GM21360 (cell line): ENCODE results near the gene RINL.

Source experiments
- ATAC-seq: cut with Tn5 transposase; IDR thresholded peaks from one replicate; pipeline ENCODE4 v1.9.1; 2021; ENCODE audit warnings: mild to moderate bottlenecking, moderate library complexity; ENCODE audit not compliant: unreplicated experiment

Gene RINL

GRCh38 chr19:38849860-38850435 lies 28.1 kb downstream of the RINL start, which contains the start of gene HNRNPL:
Gene HNRNPL (minus strand): TSS chr19:38849986. CDS start chr19:38849966, 20 bp downstream.
- ATAC-seq: peak; percentile 44

- peak; percentile 30 for ATAC-seq
Measured at GRCh38 chr19:38849147-38849859, 28.8 kb downstream of the RINL start.

- ATAC-seq: no peak
Measured at GRCh38 chr19:38848299-38849146, 29.6 kb downstream of the RINL start.

GRCh38 chr19:38846097-38846496 lies 32.0 kb downstream of the RINL start:
- ATAC-seq: no peak

DNA sequence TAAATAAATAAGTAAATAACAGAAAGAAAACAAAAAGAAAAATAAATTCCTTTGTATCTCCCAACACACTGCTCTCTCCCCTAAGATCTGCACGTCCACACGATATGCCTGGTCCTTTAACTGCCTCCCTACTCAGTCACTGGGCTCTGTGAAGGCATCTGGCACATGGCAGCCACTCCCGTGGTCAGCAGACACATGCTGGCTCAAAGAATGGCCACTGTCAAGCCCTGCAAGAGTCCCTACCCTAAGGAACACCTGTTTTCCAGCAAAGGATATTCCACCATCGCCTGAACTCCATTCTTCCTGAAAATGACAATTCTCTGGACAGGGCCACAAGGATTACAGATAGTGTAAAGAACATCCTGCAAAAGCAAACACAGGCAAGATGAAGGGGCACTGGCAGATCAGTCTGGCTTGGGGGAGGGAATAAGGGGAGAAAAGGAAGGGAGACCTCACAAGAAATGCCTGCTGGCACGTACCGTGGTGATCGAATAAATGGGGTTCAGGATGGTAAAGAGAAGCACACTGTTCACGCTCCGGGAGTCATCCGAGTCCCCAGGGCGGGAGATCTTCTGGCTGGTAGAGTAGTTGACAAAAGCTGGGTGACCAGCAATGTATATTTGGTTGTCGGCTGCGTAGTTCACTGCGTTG lies 32.6 kb downstream of the RINL start:
- no peak for ATAC-seq

- no peak for ATAC-seq
Measured at GRCh38 chr19:38844093-38844686, 33.9 kb downstream of the RINL start.

DNA sequence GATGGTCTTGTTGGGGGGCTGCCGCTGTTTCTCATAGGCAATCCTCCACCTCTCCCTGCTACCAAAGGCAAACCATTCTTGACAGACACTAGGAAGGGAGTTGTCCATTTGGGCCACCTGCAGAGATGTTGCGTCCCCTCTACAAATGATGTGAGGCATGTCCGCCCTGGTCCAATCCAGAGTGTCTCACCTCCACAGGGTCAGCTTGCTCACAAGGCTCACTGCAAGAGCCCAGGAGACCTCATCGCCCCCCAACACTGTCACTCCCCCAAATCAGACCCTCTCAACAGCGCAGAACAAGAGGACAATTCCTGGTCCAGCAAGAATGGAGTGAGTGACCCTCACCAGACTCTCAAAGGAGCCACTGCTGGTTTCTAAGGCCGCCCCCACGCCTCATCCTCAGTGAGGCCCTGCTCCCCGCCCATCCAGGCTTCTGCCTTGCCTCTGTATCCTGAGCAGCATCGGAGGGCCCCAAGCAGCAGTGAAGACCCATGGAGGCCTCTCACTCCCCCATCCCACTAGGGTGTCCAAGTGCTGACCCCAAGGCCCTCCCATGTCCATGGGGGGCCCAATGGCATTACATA lies 34.8 kb downstream of the RINL start:
- ATAC-seq: no peak

GRCh38 chr19:38842439-38843174 lies 35.5 kb downstream of the RINL start:
- no peak for ATAC-seq

DNA sequence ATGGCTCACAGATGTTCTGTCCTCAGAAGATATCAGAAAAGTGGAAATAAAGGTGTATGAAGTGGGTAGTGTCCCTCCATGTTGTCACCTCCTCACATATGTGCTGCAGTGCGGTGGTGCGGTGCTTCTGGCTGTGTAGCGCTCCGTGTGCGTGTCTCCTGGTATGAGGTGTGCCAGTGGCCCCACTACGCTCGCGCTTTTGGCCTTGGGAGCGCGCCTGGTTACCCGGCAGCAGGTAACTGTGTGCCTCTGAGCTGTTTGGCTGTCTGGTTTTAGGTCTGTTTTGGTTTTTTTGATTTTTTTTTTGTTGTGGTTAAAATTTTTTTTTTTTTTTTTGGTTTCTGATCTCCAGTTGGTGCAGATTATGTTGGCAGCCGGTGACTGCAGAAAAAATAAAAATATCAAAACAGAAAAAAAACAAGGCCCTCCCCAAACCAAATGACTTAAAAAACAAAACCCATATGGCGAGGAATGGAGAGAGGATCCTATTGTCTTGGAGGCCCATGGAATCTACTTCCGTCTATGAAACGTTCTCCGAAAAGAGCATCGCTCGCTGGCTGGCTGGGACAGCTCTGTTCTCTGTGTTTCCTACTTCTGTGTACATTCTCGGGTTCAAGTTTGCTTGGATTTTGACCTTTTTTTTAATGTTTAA lies 36.2 kb downstream of the RINL start:
- ATAC-seq: no peak

GRCh38 chr19:38841180-38841766 lies 36.8 kb downstream of the RINL start:
- ATAC-seq: no peak

- no peak for ATAC-seq
Measured at GRCh38 chr19:38840583-38840968, 37.5 kb downstream of the RINL start.

DNA sequence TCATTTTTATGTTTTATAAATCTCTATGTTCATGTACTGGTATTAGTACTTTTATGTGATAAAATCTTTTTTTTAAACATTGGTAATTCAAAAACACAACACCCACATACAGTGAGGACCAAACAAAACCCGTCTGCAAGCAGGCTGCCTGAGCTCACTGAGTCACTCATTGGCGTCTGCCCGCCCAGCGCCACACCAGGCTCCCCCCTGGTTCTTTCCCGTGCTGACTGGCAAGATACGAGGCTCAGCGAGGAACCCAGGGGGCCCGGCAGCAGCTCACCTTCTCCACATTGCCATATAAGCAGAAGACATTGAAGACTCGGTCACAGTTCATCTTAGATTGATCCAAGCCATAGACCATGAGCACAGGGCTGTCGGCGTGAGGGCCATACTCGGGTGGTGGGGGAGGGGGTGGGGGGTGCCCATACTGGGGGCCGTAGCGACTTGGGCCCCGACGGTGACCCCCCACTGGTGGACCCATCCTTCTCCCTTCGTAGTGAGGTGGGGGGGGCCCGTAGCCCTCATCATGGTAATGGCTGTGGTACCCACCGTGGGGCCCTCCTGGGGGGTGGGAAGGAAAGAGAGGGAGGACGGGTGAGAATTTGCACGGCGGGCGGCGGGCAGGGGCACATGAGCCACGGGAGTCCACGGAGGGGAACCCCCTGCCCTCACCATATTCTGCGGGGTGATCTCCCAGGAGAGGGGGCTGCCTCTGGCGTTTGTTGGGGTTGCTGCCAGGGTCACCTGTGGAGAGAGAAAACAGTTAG lies 38.1 kb downstream of the RINL start:
- no peak for ATAC-seq

- no peak for ATAC-seq
Measured at GRCh38 chr19:38838986-38839761, 38.9 kb downstream of the RINL start.

- no peak for ATAC-seq
Measured at GRCh38 chr19:38838208-38838985, 39.7 kb downstream of the RINL start.

GRCh38 chr19:38837656-38838121 lies 40.4 kb downstream of the RINL start:
- no peak for ATAC-seq

DNA sequence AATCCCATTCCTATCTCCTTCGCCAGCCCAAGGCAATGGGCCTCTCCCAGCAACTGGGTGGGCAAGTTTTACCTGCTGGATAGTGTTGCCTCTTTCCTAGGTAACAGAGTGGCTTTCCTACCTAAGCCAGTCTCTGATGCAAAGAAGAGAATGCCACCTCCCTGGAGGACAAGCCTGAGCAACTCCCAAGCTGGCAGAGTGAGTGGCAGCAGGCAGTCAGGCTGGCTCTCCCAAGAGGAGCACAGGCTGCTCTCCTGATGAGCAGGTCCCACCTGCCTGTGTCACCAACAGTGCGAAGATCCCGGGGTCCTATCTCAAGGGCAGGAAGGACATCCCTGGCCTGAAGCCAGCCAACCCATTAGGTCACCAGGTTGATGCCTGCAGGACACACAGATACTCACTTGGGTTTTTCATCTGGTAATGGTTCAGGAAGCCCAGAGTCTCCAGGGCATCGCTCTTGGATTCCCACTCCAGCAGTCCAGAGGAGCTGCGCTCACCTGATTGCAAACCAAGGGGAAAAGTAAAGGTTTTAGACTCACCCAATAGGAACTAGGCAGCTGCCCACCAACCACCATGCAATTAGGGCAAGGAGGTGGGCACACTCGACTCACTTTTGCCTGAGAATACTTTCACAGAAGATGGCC lies 41.0 kb downstream of the RINL start:
- ATAC-seq: no peak
